ENCODE results near the gene STYX. TPM values are rescaled to one million over a fixed set of nuclear protein-coding genes. Genes with fewer than 3 reads are reported as not detected.

The STYX gene
- total RNA-seq, 1 experiment from 2014 or later = 22.8 TPM

- Mint-ChIP-seq H3K4me3 (peak overlapping the region; percentile 91), H3K9me3 (peaks cover 3% of the 10 kb centered on the region; the same call in 1 of the 2 replicates), H3K27ac (0 out of 2 replicates have a peak overlapping the region, but pooled peaks have one; percentile 83), H3K27me3 (ENCODE audit: low read depth) (no peaks in the 10 kb centered on the region), H3K4me1 (peaks cover 22% of the 10 kb centered on the region), H3K36me3 (peaks cover 6% of the 10 kb centered on the region; the same call in 1 of the 2 replicates)
- ATAC-seq (no peak), DNase-seq (ENCODE audit: low spot score) (no peak)
- POLR2A ChIA-PET = interaction anchor here (0.5 to 2.5 kb wide), 5 partner anchors 60 to 1331 kb away, joined by 3 to 19 read pairs (median 4); partner anchors contain the start of genes GPR137C, STYX and TXNDC16
- TF ChIP-seq E2F5 (CRISPR knock-in tag; IDR thresholded peaks at IDR 0.05) (no peak), AR (CRISPR knock-in tag; IDR thresholded peaks at IDR 0.05) (no peak), ZNF281 (CRISPR knock-in tag; IDR thresholded peaks at IDR 0.05) (no peak), ZNF121 (CRISPR knock-in tag; IDR thresholded peaks at IDR 0.05) (no peak), FOXK1 (CRISPR knock-in tag; IDR thresholded peaks at IDR 0.05) (no peak), PRDM15 (CRISPR knock-in tag; IDR thresholded peaks at IDR 0.05) (no peak), TCF7 (CRISPR knock-in tag; IDR thresholded peaks at IDR 0.05; ENCODE audit: low read depth) (no peak), ZNF138 (CRISPR knock-in tag; conservative IDR thresholded peaks at IDR 0.05) (no peak), JUN (CRISPR knock-in tag; IDR thresholded peaks at IDR 0.05) (no peak)
- CTCF ChIA-PET = interaction anchor here (0.5 to 2.2 kb wide), 7 partner anchors 87 to 725 kb away, joined by 3 to 12 read pairs (median 3); no protein-coding TSS in a partner anchor
These were observed 60.2 kb downstream of the STYX start for GRCh38 chr14:52790011-52790755.

GRCh38 chr14:52790756-52791222 is 60.8 kb downstream of the STYX start:
- POLR2A ChIA-PET = interaction anchor here (0.5 to 2.5 kb wide), 5 partner anchors 37 to 239 kb away, joined by 3 to 19 read pairs (median 4); partner anchors contain the start of genes GPR137C, STYX and TXNDC16
- H3K27me3 Mint-ChIP-seq (ENCODE audit: low read depth) = no peaks in the 10 kb centered on the region
- peaks cover 22% of the 10 kb centered on the region for H3K4me1 Mint-ChIP-seq
- TF ChIP-seq ZBTB21 (CRISPR knock-in tag; IDR thresholded peaks at IDR 0.05; ENCODE audit: borderline replicate concordance) (0 out of 2 replicates have a peak, but pooled peaks have one; percentile 0), ZNF121 (CRISPR knock-in tag; IDR thresholded peaks at IDR 0.05) (no peak), CREM (CRISPR knock-in tag; IDR thresholded peaks at IDR 0.05) (0 out of 2 replicates have a peak, but pooled peaks have one; percentile 50)
- ATAC-seq (peak; percentile 12), DNase-seq (ENCODE audit: low spot score) (no peak)
- H3K27ac Mint-ChIP-seq = peak overlapping the region; percentile 83; the same call in 1 of the 2 replicates
- peaks cover 6% of the 10 kb centered on the region; the same call in 1 of the 2 replicates for H3K36me3 Mint-ChIP-seq
- CTCF ChIA-PET = interaction anchor here (0.7 to 2.2 kb wide), 4 partner anchors 161 to 534 kb away, joined by 3 to 12 read pairs (median 3); no protein-coding TSS in a partner anchor
- H3K4me3 Mint-ChIP-seq = peak overlapping the region; percentile 91
- peaks cover 3% of the 10 kb centered on the region; the same call in 1 of the 2 replicates for H3K9me3 Mint-ChIP-seq
